Mesodermal cell (in vitro differentiated cells): ENCODE results near the gene SHH.
"Not testable (repeated sequence)": the region's sequence is repeated elsewhere in the genome, so short reads cannot be mapped to it uniquely, and the experiment has no call there.

Source experiments
- H3K27ac ChIP-seq: 2 replicates; pipeline ENCODE4 v1.7.0; 2013; ENCODE audit warnings: mild to moderate bottlenecking, low read depth, low read length, moderate library complexity; ENCODE audit not compliant: severe bottlenecking
- H3K36me3 ChIP-seq: 2 replicates; pipeline ENCODE4 v1.7.1; 2013; ENCODE audit warnings: mild to moderate bottlenecking, low read length, moderate library complexity; ENCODE audit not compliant: control insufficient read depth, insufficient read depth
- H3K4me1 ChIP-seq: one replicate; pipeline ENCODE4 v1.7.1; 2013; ENCODE audit warnings: mild to moderate bottlenecking, low read length; ENCODE audit not compliant: insufficient read depth, control insufficient read depth, poor library complexity, severe bottlenecking
- H3K4me3 ChIP-seq: 2 replicates; pipeline ENCODE4 v1.7.0; 2013; ENCODE audit warnings: low read length, control low read depth, mild to moderate bottlenecking; ENCODE audit not compliant: insufficient read depth, poor library complexity, severe bottlenecking; ENCODE audit errors: extremely low read depth
- H3K9me3 ChIP-seq: 2 replicates; pipeline ENCODE4 v1.7.1; 2013; ENCODE audit warnings: mild to moderate bottlenecking, low read length, moderate library complexity; ENCODE audit not compliant: control insufficient read depth
- WGBS, 2 experiments: methylation state at CpG; one replicate each; pipeline ENCODE4 v1.1.5; 2013; ENCODE audit warnings: missing lambda C conversion rate in 2 of 2; ENCODE audit not compliant: insufficient coverage in 2 of 2; 5-methylcytosine and 5-hydroxymethylcytosine counted together

Gene SHH

DNA sequence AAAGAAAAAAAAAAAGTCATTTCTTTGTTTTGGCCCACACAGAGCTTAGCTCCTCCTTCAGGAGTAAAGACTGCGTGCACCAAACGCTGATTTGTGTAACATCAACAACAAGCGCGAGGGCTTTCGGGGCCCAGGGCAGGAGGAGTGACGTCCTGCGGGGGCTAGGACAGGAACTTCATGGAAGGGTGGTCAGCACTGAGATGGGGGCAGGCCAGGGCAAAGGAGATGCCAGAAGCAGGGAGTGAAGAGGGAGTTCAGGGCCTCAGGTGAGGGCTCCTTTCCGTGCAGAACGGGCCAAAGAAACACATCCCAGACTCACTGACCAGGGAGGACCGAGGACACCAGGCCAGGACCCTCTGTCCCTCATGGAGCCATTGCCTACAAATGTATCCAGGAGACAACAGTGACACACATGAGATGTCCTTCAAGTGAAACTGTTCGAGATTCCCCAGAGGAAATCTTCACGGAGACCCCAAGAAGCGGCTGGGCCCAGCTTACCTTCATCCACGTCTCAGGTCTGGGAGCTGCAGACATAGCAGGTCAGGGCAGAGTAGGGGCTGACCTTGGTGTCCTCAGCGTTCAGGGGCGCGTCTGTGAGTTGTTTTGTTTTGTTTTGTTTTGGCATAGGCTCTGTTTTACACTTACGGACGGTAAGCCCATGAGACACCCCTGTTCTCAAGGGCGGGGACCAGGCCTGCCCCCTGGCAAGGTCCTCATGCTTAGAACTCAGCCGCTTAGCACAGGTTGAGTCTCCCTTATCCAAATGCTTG is 30.4 kb upstream of the SHH start:
- Histone ChIP-seq H3K4me1 (no peaks in the 10 kb centered on the region), H3K27ac (no peak overlapping the region), H3K9me3 (no peaks in the 10 kb centered on the region), H3K36me3 (no peaks in the 10 kb centered on the region), H3K4me3 (no peak overlapping the region)
- WGBS, 2 experiments, result 87 to 94% methylated on average over 17 to 18 of the region's 21 CpGs

DNA sequence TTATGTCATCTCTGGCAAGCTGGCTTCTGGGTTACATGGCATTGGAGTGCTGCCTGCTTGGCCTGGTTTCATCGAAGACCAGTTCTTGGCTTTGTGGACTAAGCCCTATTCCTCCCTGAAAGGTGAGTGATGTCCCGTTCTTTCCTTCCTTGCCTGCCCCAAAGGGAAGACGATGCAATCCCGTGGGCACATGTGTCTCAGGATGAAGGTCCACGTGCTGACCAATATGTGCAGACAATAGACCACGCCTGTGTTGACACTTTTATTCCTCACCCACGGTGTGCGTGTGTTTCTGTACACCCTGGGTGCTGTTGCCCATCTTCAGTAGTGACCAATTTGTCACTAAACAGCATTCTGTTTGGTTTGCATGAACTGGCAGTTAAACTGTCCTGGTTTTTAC is 28.6 kb upstream of the SHH start:
- Histone ChIP-seq H3K4me1 (no peaks in the 10 kb centered on the region), H3K9me3 (no peaks in the 10 kb centered on the region), H3K36me3 (no peaks in the 10 kb centered on the region), H3K27ac (no peak overlapping the region), H3K4me3 (no peak overlapping the region)
- WGBS, 2 experiments, result 91% methylated on average over 7 to 8 of the region's 8 CpGs

GRCh38 chr7:155840262-155840885 is 28.1 kb upstream of the SHH start:
- no peak overlapping the region for H3K27ac ChIP-seq
- 88 to 91% methylated on average over 19 of the region's 21 CpGs for WGBS, 2 experiments
- H3K9me3 ChIP-seq, result no peaks in the 10 kb centered on the region
- no peaks in the 10 kb centered on the region for H3K4me1 ChIP-seq
- no peak overlapping the region for H3K4me3 ChIP-seq
- no peaks in the 10 kb centered on the region for H3K36me3 ChIP-seq

- Histone ChIP-seq H3K27ac (no peak overlapping the region), H3K9me3 (no peaks in the 10 kb centered on the region), H3K4me1 (no peaks in the 10 kb centered on the region), H3K4me3 (no peak overlapping the region), H3K36me3 (no peaks in the 10 kb centered on the region)
- WGBS, 2 experiments, result 95 to 97% methylated on average over 8 of the region's 8 CpGs
Observed at GRCh38 chr7:155839461-155839860, 27.2 kb upstream of the SHH start.

GRCh38 chr7:155838312-155838711 is 26.0 kb upstream of the SHH start:
- H3K27ac ChIP-seq, H3K4me1 ChIP-seq, H3K4me3 ChIP-seq, H3K36me3 ChIP-seq, H3K9me3 ChIP-seq: not testable (repeated sequence)
- 93 to 95% methylated on average over 6 to 8 of the region's 12 CpGs for WGBS, 2 experiments

- no peaks in the 10 kb centered on the region for H3K4me1 ChIP-seq
- 82 to 86% methylated on average over 2 to 3 of the region's 3 CpGs for WGBS, 2 experiments
- H3K4me3 ChIP-seq, result no peak overlapping the region
- no peaks in the 10 kb centered on the region for H3K36me3 ChIP-seq
- H3K9me3 ChIP-seq, result no peaks in the 10 kb centered on the region
- no peak overlapping the region for H3K27ac ChIP-seq
Observed at GRCh38 chr7:155837126-155837479, 24.8 kb upstream of the SHH start.

GRCh38 chr7:155836216-155837125 is 24.2 kb upstream of the SHH start:
- no peaks in the 10 kb centered on the region for H3K9me3 ChIP-seq
- H3K27ac ChIP-seq, result no peak overlapping the region
- H3K4me1 ChIP-seq, result no peaks in the 10 kb centered on the region
- H3K36me3 ChIP-seq, result no peaks in the 10 kb centered on the region
- no peak overlapping the region for H3K4me3 ChIP-seq
- 84 to 87% methylated on average over 19 to 22 of the region's 28 CpGs for WGBS, 2 experiments

DNA sequence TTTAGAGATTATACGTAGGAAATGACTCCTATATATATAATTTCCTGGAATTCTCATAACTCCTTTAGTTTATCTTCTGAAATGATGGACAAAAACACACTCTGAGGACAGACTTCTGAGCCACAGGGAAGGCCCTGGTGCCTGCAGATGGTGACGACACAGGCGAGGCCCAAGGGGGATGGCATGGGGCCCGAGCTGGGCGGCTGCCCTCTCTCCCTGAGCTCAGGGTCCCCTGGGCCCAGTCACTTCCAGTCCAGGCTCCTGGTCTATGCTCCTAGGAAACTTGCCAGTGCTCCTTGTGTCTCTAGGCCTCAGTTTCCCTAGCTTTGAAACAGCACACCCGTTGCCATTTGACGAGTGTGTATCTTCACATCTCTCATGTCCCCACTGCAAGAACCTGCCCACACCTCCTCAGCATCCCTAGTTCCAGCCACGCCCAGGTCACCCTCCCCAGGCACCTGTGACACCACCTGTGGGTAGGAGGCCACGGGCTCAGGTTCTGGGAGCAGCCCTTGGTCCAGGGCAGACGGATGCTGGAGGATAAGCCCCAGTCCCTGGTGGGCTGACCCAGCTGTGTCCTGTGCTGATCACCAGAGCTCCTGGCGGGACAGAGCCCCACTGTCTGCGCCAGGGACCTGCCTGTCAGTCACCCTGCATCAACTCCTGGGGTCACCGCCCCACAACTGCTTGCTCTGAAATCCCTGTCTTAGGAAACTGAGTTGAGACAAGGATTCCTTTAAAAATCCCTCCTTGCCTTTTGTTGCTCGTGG is 23.4 kb upstream of the SHH start:
- H3K27ac ChIP-seq, result no peak overlapping the region
- no peaks in the 10 kb centered on the region for H3K4me1 ChIP-seq
- 84 to 91% methylated on average over 10 to 11 of the region's 14 CpGs for WGBS, 2 experiments
- no peak overlapping the region for H3K4me3 ChIP-seq
- no peaks in the 10 kb centered on the region for H3K9me3 ChIP-seq
- H3K36me3 ChIP-seq, result no peaks in the 10 kb centered on the region

GRCh38 chr7:155834486-155835048 is 22.3 kb upstream of the SHH start:
- Histone ChIP-seq H3K27ac (no peak overlapping the region), H3K4me3 (no peak overlapping the region), H3K4me1 (no peaks in the 10 kb centered on the region), H3K9me3 (no peaks in the 10 kb centered on the region), H3K36me3 (no peaks in the 10 kb centered on the region)
- WGBS, 2 experiments, result 89 to 91% methylated on average over 15 to 16 of the region's 16 CpGs

- 82 to 84% methylated on average over 12 to 13 of the region's 13 CpGs for WGBS, 2 experiments
- H3K4me3 ChIP-seq, result no peak overlapping the region
- H3K4me1 ChIP-seq, result no peaks in the 10 kb centered on the region
- H3K27ac ChIP-seq, result no peak overlapping the region
- H3K36me3 ChIP-seq, result no peaks in the 10 kb centered on the region
- no peaks in the 10 kb centered on the region for H3K9me3 ChIP-seq
Observed at GRCh38 chr7:155833651-155834050, 21.4 kb upstream of the SHH start.
